Ishikawa (cell line): ENCODE data around the gene ARHGEF26.

Experiments used
- CREB1 ChIP-seq: IDR thresholded peaks from 2 replicates; pipeline ENCODE4 v1.6.1; 2012; ENCODE audit warnings: low read depth
- EGR1 ChIP-seq: IDR thresholded peaks from 2 replicates; pipeline ENCODE4 v1.6.1; 2012
- EP300 ChIP-seq: IDR thresholded peaks from 2 replicates; pipeline ENCODE4 v1.6.1; 2012; ENCODE audit warnings: borderline replicate concordance
- FOXM1 ChIP-seq: IDR thresholded peaks from 2 replicates; pipeline ENCODE4 v1.6.1; 2012; ENCODE audit warnings: low read depth, borderline replicate concordance
- MAX ChIP-seq: IDR thresholded peaks from 2 replicates; pipeline ENCODE4 v1.6.1; 2012
- NFIC ChIP-seq: IDR thresholded peaks from 2 replicates; pipeline ENCODE4 v1.6.1; 2012
- RAD21 ChIP-seq: IDR thresholded peaks from 2 replicates; pipeline ENCODE4 v1.6.1; 2012; ENCODE audit warnings: low read depth
- REST ChIP-seq: IDR thresholded peaks from 2 replicates; pipeline ENCODE4 v1.6.1; 2012; ENCODE audit warnings: low read depth, mild to moderate bottlenecking
- TCF12 ChIP-seq: IDR thresholded peaks from 2 replicates; pipeline ENCODE4 v1.6.1; 2012; ENCODE audit warnings: low read depth
- ZBTB7A ChIP-seq: IDR thresholded peaks from 2 replicates; pipeline ENCODE4 v1.6.1; 2012; ENCODE audit warnings: low read depth

- TF ChIP-seq RAD21, result no peak
- TF ChIP-seq FOXM1, result no peak
- no peak for TF ChIP-seq MAX
- no peak for TF ChIP-seq EP300
- no peak for TF ChIP-seq REST
- no peak for TF ChIP-seq CREB1
- TF ChIP-seq TCF12, result no peak
- no peak for TF ChIP-seq ZBTB7A
- no peak for TF ChIP-seq NFIC
- TF ChIP-seq EGR1, result no peak
Observed at GRCh38 chr3:154223519-154223918, 102.3 kb downstream of the ARHGEF26 start.
